Astrocyte of the hippocampus (primary cell): Measurements from ENCODE around the gene RPL32.
"Not testable (repeated sequence)": the region's sequence is repeated elsewhere in the genome, so short reads cannot be mapped to it uniquely, and the experiment has no call there.

Experiments
- DNase-seq: peaks from one replicate; pipeline ENCODE4 v3.0.0; 2011; ENCODE audit warnings: low read depth, low spot score

RPL32 gene

GRCh38 chr3:12868039-12869034, 27.0 kb upstream of the RPL32 start:
- DNase-seq, result peak; percentile 93

- DNase-seq, result no peak
Observed at GRCh38 chr3:12866836-12867235, 25.5 kb upstream of the RPL32 start.

GRCh38 chr3:12865271-12865670, 23.9 kb upstream of the RPL32 start:
- no peak for DNase-seq

GRCh38 chr3:12862387-12862786, 21.0 kb upstream of the RPL32 start:
- DNase-seq, result no peak

GRCh38 chr3:12861611-12862010, 20.2 kb upstream of the RPL32 start:
- DNase-seq, result no peak

- no peak for DNase-seq
Observed at GRCh38 chr3:12859840-12860239, 18.5 kb upstream of the RPL32 start.

GRCh38 chr3:12856626-12857025, 15.3 kb upstream of the RPL32 start:
- no peak for DNase-seq

- no peak for DNase-seq
Observed at GRCh38 chr3:12854565-12854964, 13.2 kb upstream of the RPL32 start.

GRCh38 chr3:12853847-12854246, 12.5 kb upstream of the RPL32 start:
- not testable (repeated sequence) for DNase-seq

GRCh38 chr3:12852201-12852600, 10.8 kb upstream of the RPL32 start:
- DNase-seq, result no peak

- no peak for DNase-seq
Observed at GRCh38 chr3:12845811-12846210, 4.4 kb upstream of the RPL32 start.

GRCh38 chr3:12842469-12842868, 1.1 kb upstream of the RPL32 start:
- DNase-seq, result no peak

- no peak for DNase-seq
Observed at GRCh38 chr3:12841970-12842328, 584 bp upstream of the RPL32 start.

GRCh38 chr3:12840591-12841148, 695 bp downstream of the RPL32 start:
- DNase-seq, result peak; percentile 63

- not testable (repeated sequence) for DNase-seq
Observed at GRCh38 chr3:12840148-12840547, 1.2 kb downstream of the RPL32 start.

- no peak for DNase-seq
Observed at GRCh38 chr3:12839156-12839946, 2.0 kb downstream of the RPL32 start.

GRCh38 chr3:12838179-12838965, 3.0 kb downstream of the RPL32 start:
- DNase-seq, result peak; percentile 43

GRCh38 chr3:12837295-12837986, 3.9 kb downstream of the RPL32 start:
- DNase-seq, result no peak

- DNase-seq, result no peak
Observed at GRCh38 chr3:12835052-12835665, 6.2 kb downstream of the RPL32 start.
